K562 (cell line): Measurements from ENCODE around the gene CHRNE. TPM values are rescaled to one million over a fixed set of nuclear protein-coding genes. Genes with fewer than 3 reads are reported as not detected.

ENCODE experiments used
- ATF4 ChIP-seq: fragments of 450-650 bp; formaldehyde crosslinking; IDR thresholded peaks from 2 replicates; pipeline ENCODE4 v1.4.0; 2022; ENCODE audit warnings: mild to moderate bottlenecking, moderate library complexity
- CUX1 ChIP-seq: fragments of 200-800 bp; sonication (Bioruptor generic); IDR thresholded peaks from 2 replicates; pipeline ENCODE4 v1.6.1; 2016; ENCODE audit warnings: missing genetic modification characterization, missing compliant biosample characterization
- GMEB1 ChIP-seq: fragments of 250-450 bp; sonication (Bioruptor Pico); IDR thresholded peaks from 2 replicates; pipeline ENCODE4 v1.4.0; 2020; ENCODE audit warnings: mild to moderate bottlenecking
- KLF13 ChIP-seq: fragments of 450-650 bp; IDR thresholded peaks from 2 replicates; pipeline ENCODE4 v1.6.1; 2016; ENCODE audit warnings: missing genetic modification characterization, low read depth, mild to moderate bottlenecking, missing compliant biosample characterization, moderate library complexity, borderline replicate concordance
- LCOR ChIP-seq: sonication (generic); formaldehyde crosslinking; IDR thresholded peaks from 2 replicates; pipeline ENCODE4 v1.8.0; 2022; ENCODE audit warnings: mild to moderate bottlenecking, missing genetic modification reagents
- MAFG ChIP-seq: fragments of 450-650 bp; conservative IDR thresholded peaks from 2 replicates; pipeline ENCODE4 v1.6.1; 2016; ENCODE audit warnings: missing genetic modification characterization, missing compliant biosample characterization
- MAX ChIP-seq: sonication (generic); formaldehyde crosslinking; IDR thresholded peaks from 2 replicates; pipeline ENCODE4 v1.9.0; 2022; ENCODE audit warnings: mild to moderate bottlenecking, missing genetic modification reagents
- NFIC ChIP-seq: fragments of 450-650 bp; IDR thresholded peaks from 2 replicates; pipeline ENCODE4 v1.6.1; 2017; ENCODE audit warnings: mild to moderate bottlenecking, inconsistent platforms
- PHB2 ChIP-seq: fragments of 450-650 bp; IDR thresholded peaks from 2 replicates; pipeline ENCODE4 v1.6.1; 2017; ENCODE audit warnings: low read depth
- POLR2AphosphoS2 ChIP-seq: IDR thresholded peaks from 2 replicates; pipeline ENCODE4 v1.6.1; 2012; ENCODE audit warnings: low read length, improper control_type of control experiment
- PTBP1 ChIP-seq: fragments of 200-400 bp; formaldehyde crosslinking; IDR thresholded peaks from 2 replicates; pipeline ENCODE4 v1.6.1; 2017; ENCODE audit warnings: low read depth, low read length
- SREBF2 ChIP-seq: sonication (generic); formaldehyde crosslinking; IDR thresholded peaks from 2 replicates; pipeline ENCODE4 v1.4.0; 2020; ENCODE audit warnings: mild to moderate bottlenecking, missing genetic modification reagents
- TAF15 ChIP-seq: fragments of 200-400 bp; formaldehyde crosslinking; IDR thresholded peaks from 2 replicates; pipeline ENCODE4 v1.6.1; 2017; ENCODE audit warnings: mild to moderate bottlenecking, low read depth, low read length, moderate library complexity
- YY1 ChIP-seq, 3 experiments: IDR thresholded peaks; 2 replicates each; pipeline ENCODE4 v1.6.1; 2011; ENCODE audit warnings: low read length in 2 of 3, mild to moderate bottlenecking in 2 of 3, moderate library complexity in 2 of 3, borderline replicate concordance in 1 of 3, control low read depth in 1 of 3, low read depth in 1 of 3; ENCODE audit not compliant: insufficient read depth in 3 of 3, insufficient replicate concordance in 2 of 3, control insufficient read depth in 1 of 3, insufficient read length in 1 of 3; ENCODE audit errors: extremely low read depth in 1 of 3
- ZEB2 ChIP-seq: fragments of 450-650 bp; IDR thresholded peaks from 2 replicates; pipeline ENCODE4 v1.6.1; 2016
- ZFP36 ChIP-seq: fragments of 150-350 bp; IDR thresholded peaks from 2 replicates; pipeline ENCODE4 v1.6.1; 2018; ENCODE audit warnings: low read length, low read depth; ENCODE audit not compliant: partially characterized antibody
- ZNF431 ChIP-seq: sonication (generic); formaldehyde crosslinking; IDR thresholded peaks from 2 replicates; pipeline ENCODE4 v1.8.0; 2022; ENCODE audit warnings: mild to moderate bottlenecking, missing genetic modification reagents
- polyA plus RNA-seq, 8 experiments: library from polyadenylated mRNA; depleted of rRNA in 4 of 8; stranded (reverse) in 5 of 8; unstranded in 3 of 8; fragments of >200 nt; fragmentation: Nextera tagmentation in 2 of 8; fragmentation: Illumina TruSeq in 1 of 8; extraction: Ambion mirVana in 2 of 8; extraction: Trizol in 1 of 8; gene quantifications; 2 replicates each; pipeline versions ENCODE4 v1.2.1 to v1.2.3, GENCODE V29; 2011 to 2014; ENCODE audit warnings: inconsistent platforms in 1 of 8, missing spikeins in 1 of 8
- total RNA-seq, 7 experiments: library from RNA; depleted of rRNA in 6 of 7; stranded (reverse); fragments of >200 nt in 6 of 7; fragmentation: Illumina TruSeq in 2 of 7; extraction: Trizol in 2 of 7; gene quantifications; 2 replicates each; pipeline versions ENCODE4 v1.2.1 to v1.2.3, GENCODE V29; 2011 to 2021; ENCODE audit warnings: low replicate concordance in 1 of 7

The CHRNE gene
- total and polyA plus RNA-seq, 9 of the 15 experiments (the other 6 are each of a cell fraction or from before 2014, with no cell fraction given) = not detected

- peak; percentile 52 for TF ChIP-seq MAX (CRISPR knock-in tag)
- TF ChIP-seq CUX1 (CRISPR knock-in tag) = no peak
- TF ChIP-seq SREBF2 (CRISPR knock-in tag) = no peak
- TF ChIP-seq GMEB1 = peak; percentile 88
- no peak; the same call in 1 of the 2 replicates for TF ChIP-seq NFIC
- no peak for TF ChIP-seq TAF15
- TF ChIP-seq ZNF431 = no peak
- no peak for TF ChIP-seq POLR2AphosphoS2
- TF ChIP-seq KLF13 (tag) = peak; percentile 59; the same call in 1 of the 2 replicates
- TF ChIP-seq ATF4 (CRISPR knock-in tag) = no peak
- no peak for TF ChIP-seq MAFG (tag)
- no peak for TF ChIP-seq PTBP1
- no peak for TF ChIP-seq PHB2
- no peak for TF ChIP-seq LCOR (CRISPR knock-in tag)
- TF ChIP-seq YY1 (IDR thresholded peaks at IDR 0.05; ENCODE audit: borderline replicate concordance in 1 of 3, control insufficient read depth in 1 of 3, extremely low read depth in 1 of 3, insufficient read depth in 3 of 3, insufficient read length in 1 of 3, insufficient replicate concordance in 2 of 3, low read depth in 1 of 3, low read length in 2 of 3) = peak; percentile 27 to 87 (median 81)
- TF ChIP-seq ZEB2 = no peak
- no peak for TF ChIP-seq ZFP36
Observed at GRCh38 chr17:4939796-4940554, 37.1 kb upstream of the CHRNE start, which contains the start of the genes RNF167 and SLC25A11 (continued).
